ENCODE results near the gene INO80.

The INO80 gene

GRCh38 chr15:41001524-41002214 lies 114.4 kb downstream of the INO80 start:
- DNase-seq (ENCODE audit: low read depth in 3 of 3), result no peak

- DNase-seq (ENCODE audit: low read depth in 3 of 3), result no peak
Observed at GRCh38 chr15:40999190-40999589, 116.9 kb downstream of the INO80 start.

GRCh38 chr15:40995656-40996055 lies 120.4 kb downstream of the INO80 start:
- DNase-seq (ENCODE audit: low read depth in 3 of 3), result no peak

GRCh38 chr15:40992825-40993224 lies 123.3 kb downstream of the INO80 start:
- DNase-seq (ENCODE audit: low read depth in 3 of 3), result no peak

GRCh38 chr15:40992241-40992741 lies 123.8 kb downstream of the INO80 start:
- DNase-seq (ENCODE audit: low read depth in 3 of 3), result no peak

- no peak for DNase-seq (ENCODE audit: low read depth in 3 of 3)
Observed at GRCh38 chr15:40991355-40991754, 124.7 kb downstream of the INO80 start.

- no peak for DNase-seq (ENCODE audit: low read depth in 3 of 3)
Observed at GRCh38 chr15:40990789-40991188, 125.3 kb downstream of the INO80 start.

GRCh38 chr15:40990080-40990479 lies 126.0 kb downstream of the INO80 start:
- no peak for DNase-seq (ENCODE audit: low read depth in 3 of 3)

GRCh38 chr15:40988156-40988555 lies 127.9 kb downstream of the INO80 start:
- DNase-seq (ENCODE audit: low read depth in 3 of 3), result no peak

- DNase-seq (ENCODE audit: low read depth in 3 of 3), result no peak
Observed at GRCh38 chr15:40986820-40987219, 129.3 kb downstream of the INO80 start.

- no peak for DNase-seq (ENCODE audit: low read depth in 3 of 3)
Observed at GRCh38 chr15:40985541-40986330, 130.3 kb downstream of the INO80 start.

- DNase-seq (ENCODE audit: low read depth in 3 of 3), result no peak
Observed at GRCh38 chr15:40984964-40985363, 131.1 kb downstream of the INO80 start.

- no peak for DNase-seq (ENCODE audit: low read depth in 3 of 3)
Observed at GRCh38 chr15:40984406-40984805, 131.7 kb downstream of the INO80 start.

- DNase-seq (ENCODE audit: low read depth in 3 of 3), result no peak
Observed at GRCh38 chr15:40982855-40983254, 133.2 kb downstream of the INO80 start.

GRCh38 chr15:40981186-40981585 lies 134.9 kb downstream of the INO80 start:
- DNase-seq (ENCODE audit: low read depth in 3 of 3), result no peak

GRCh38 chr15:40978562-40978961 lies 137.5 kb downstream of the INO80 start:
- DNase-seq (ENCODE audit: low read depth in 3 of 3), result no peak

- DNase-seq (ENCODE audit: low read depth in 3 of 3), result no peak
Observed at GRCh38 chr15:40978141-40978540, 137.9 kb downstream of the INO80 start.

GRCh38 chr15:40976819-40977218 lies 139.3 kb downstream of the INO80 start:
- no peak for DNase-seq (ENCODE audit: low read depth in 3 of 3)

GRCh38 chr15:40974879-40975278 lies 141.2 kb downstream of the INO80 start:
- DNase-seq (ENCODE audit: low read depth in 3 of 3), result no peak

GRCh38 chr15:40969363-40969762 lies 146.7 kb downstream of the INO80 start:
- no peak for DNase-seq (ENCODE audit: low read depth in 3 of 3)

- no peak for DNase-seq (ENCODE audit: low read depth in 3 of 3)
Observed at GRCh38 chr15:40968290-40969085, 147.6 kb downstream of the INO80 start.

GRCh38 chr15:40964634-40965033 lies 151.4 kb downstream of the INO80 start:
- no peak for DNase-seq (ENCODE audit: low read depth in 3 of 3)
